Ovary (tissue), 3 donors: ENCODE measurements around the gene DLK1.

Source experiments
- POLR2A ChIP-seq: fragments of 450-650 bp; IDR thresholded peaks from one replicate; pipeline ENCODE4 v1.6.1; 2017; ENCODE audit warnings: antibody characterized with exemption, mild to moderate bottlenecking, moderate library complexity
- TF ChIP-seq, protein P1 (sequence below), 3 donors: fragments of 450-650 bp in 2 of 3; fragments of 200-600 bp in 1 of 3; IDR thresholded peaks; one replicate each; pipeline versions ENCODE4 v1.5.1 to v1.8.0; 2016 to 2022; ENCODE audit warnings: antibody characterized with exemption in 3 of 3, mild to moderate bottlenecking in 1 of 3
- donor health status: DM: no; HTN: no; CAD: no.

DNA sequence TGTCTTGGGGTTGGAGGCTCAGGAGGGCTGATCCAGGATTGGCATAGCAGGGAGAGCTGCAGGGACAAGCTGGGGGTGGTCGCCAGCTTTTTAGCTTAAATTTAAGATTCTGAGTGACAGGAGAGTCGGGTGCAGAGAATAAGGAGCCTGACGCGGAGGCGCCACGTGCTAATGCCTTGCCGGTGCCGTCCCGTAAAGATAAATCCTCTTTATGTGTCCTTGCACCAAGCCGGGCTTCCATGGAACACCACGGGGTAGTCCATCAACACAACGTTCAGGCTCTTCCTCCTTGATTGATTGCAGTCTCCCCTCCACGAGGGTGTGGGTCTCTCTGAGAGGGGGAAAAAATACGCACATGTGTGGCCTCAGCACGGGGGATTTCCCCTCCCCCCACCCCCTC lies 3.9 kb downstream of the DLK1 start:
- TF ChIP-seq, protein P1, sequence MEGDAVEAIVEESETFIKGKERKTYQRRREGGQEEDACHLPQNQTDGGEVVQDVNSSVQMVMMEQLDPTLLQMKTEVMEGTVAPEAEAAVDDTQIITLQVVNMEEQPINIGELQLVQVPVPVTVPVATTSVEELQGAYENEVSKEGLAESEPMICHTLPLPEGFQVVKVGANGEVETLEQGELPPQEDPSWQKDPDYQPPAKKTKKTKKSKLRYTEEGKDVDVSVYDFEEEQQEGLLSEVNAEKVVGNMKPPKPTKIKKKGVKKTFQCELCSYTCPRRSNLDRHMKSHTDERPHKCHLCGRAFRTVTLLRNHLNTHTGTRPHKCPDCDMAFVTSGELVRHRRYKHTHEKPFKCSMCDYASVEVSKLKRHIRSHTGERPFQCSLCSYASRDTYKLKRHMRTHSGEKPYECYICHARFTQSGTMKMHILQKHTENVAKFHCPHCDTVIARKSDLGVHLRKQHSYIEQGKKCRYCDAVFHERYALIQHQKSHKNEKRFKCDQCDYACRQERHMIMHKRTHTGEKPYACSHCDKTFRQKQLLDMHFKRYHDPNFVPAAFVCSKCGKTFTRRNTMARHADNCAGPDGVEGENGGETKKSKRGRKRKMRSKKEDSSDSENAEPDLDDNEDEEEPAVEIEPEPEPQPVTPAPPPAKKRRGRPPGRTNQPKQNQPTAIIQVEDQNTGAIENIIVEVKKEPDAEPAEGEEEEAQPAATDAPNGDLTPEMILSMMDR (IDR thresholded peaks at IDR 0.05): no peak
- no peak for TF ChIP-seq POLR2A
